DND-41 (cell line): ENCODE results near the gene RASD2.

Experiments
- CTCF ChIP-seq: IDR thresholded peaks from 2 replicates; pipeline ENCODE4 v1.5.1; 2012; ENCODE audit warnings: borderline replicate concordance, low read length, moderate library complexity, mild to moderate bottlenecking; ENCODE audit not compliant: poor library complexity, severe bottlenecking; ENCODE audit errors: extremely low read depth
- EZH2 ChIP-seq: IDR thresholded peaks from 3 replicates; pipeline ENCODE4 v1.6.1; 2012; ENCODE audit warnings: borderline replicate concordance, low read depth, mild to moderate bottlenecking, moderate library complexity, low read length, inconsistent platforms; ENCODE audit not compliant: severe bottlenecking

GRCh38 chr22:35524966-35525686 lies 15.5 kb upstream of the RASD2 start:
- TF ChIP-seq CTCF, result no peak
- TF ChIP-seq EZH2, result no peak
